HG03439 (cell line): ENCODE measurements around the gene PCDHGB1.
"Not testable (repeated sequence)": the region's sequence is repeated elsewhere in the genome, so short reads cannot be mapped to it uniquely, and the experiment has no call there.

ENCODE experiments used
- ATAC-seq: cut with Tn5 transposase; IDR thresholded peaks from one replicate; pipeline ENCODE4 v1.9.1; 2021; ENCODE audit warnings: mild to moderate bottlenecking, moderate library complexity; ENCODE audit not compliant: unreplicated experiment

Gene PCDHGB1

GRCh38 chr5:141345327-141345726, 4.6 kb upstream of the PCDHGB1 start:
- ATAC-seq = no peak

- ATAC-seq = not testable (repeated sequence)
These were observed 3.9 kb upstream of the PCDHGB1 start for GRCh38 chr5:141346017-141346416.

- ATAC-seq = no peak
These were observed 1.7 kb downstream of the PCDHGB1 start for GRCh38 chr5:141351591-141351990.

GRCh38 chr5:141354900-141355469, 5.1 kb downstream of the PCDHGB1 start, which contains the start of gene PCDHGA4:
PCDHGA4 (plus strand) TSS chr5:141355021; CDS start chr5:141355108, 87 bp downstream.
- ATAC-seq = no peak

- no peak for ATAC-seq
These were observed 5.7 kb downstream of the PCDHGB1 start for GRCh38 chr5:141355641-141356040.

GRCh38 chr5:141356133-141356532, 6.2 kb downstream of the PCDHGB1 start:
- no peak for ATAC-seq

- no peak for ATAC-seq
These were observed 7.1 kb downstream of the PCDHGB1 start for GRCh38 chr5:141356950-141357349.

GRCh38 chr5:141359790-141360426, 10.0 kb downstream of the PCDHGB1 start, which contains the start of gene PCDHGB2:
PCDHGB2 (plus strand) TSS chr5:141359994; CDS start chr5:141360136, 142 bp downstream.
- ATAC-seq = no peak

GRCh38 chr5:141360685-141361084, 10.8 kb downstream of the PCDHGB1 start:
- ATAC-seq = no peak

GRCh38 chr5:141362719-141363118, 12.8 kb downstream of the PCDHGB1 start:
- ATAC-seq = no peak

GRCh38 chr5:141363952-141364660, 14.2 kb downstream of the PCDHGB1 start, which contains the start of gene PCDHGA5:
PCDHGA5 (plus strand) TSS chr5:141364162; CDS start chr5:141364331, 169 bp downstream.
- no peak for ATAC-seq

GRCh38 chr5:141366016-141366896, 16.4 kb downstream of the PCDHGB1 start:
- ATAC-seq = no peak

GRCh38 chr5:141369994-141370848, 20.3 kb downstream of the PCDHGB1 start, which contains the start of gene PCDHGB3:
PCDHGB3 (plus strand) TSS chr5:141370242; CDS start chr5:141370395, 153 bp downstream.
- peak; percentile 88 for ATAC-seq

GRCh38 chr5:141371572-141372475, 21.9 kb downstream of the PCDHGB1 start:
- ATAC-seq = no peak

- ATAC-seq = no peak
These were observed 23.9 kb downstream of the PCDHGB1 start, which contains the start of gene PCDHGA6 for GRCh38 chr5:141373673-141374317. PCDHGA6 (plus strand) TSS chr5:141373891; CDS start chr5:141374084, 193 bp downstream.

- ATAC-seq = no peak
These were observed 24.7 kb downstream of the PCDHGB1 start for GRCh38 chr5:141374627-141375026.

GRCh38 chr5:141375444-141376155, 25.7 kb downstream of the PCDHGB1 start:
- not testable (repeated sequence) for ATAC-seq
